ENCODE data around the gene NAT10.
A peak's percentile ranks its signal among the peaks of the same experiment; 100 is the strongest.
"Not testable (repeated sequence)": the region's sequence is repeated elsewhere in the genome, so short reads cannot be mapped to it uniquely, and the experiment has no call there.

The NAT10 gene

GRCh38 chr11:34105079-34105956, at the start of gene NAT10:
NAT10 (plus strand) TSS chr11:34105629; CDS start chr11:34108226, 2,597 bp downstream.
- peaks cover 4% of the 10 kb centered on the region for H3K36me3 ChIP-seq (ENCODE audit: control insufficient read depth, insufficient read depth, low read length)
- TF ChIP-seq CTCF (IDR thresholded peaks at IDR 0.05; ENCODE audit: insufficient read depth, low read length, poor library complexity, severe bottlenecking) = no peak
- H3K4me3 ChIP-seq (replicated peaks; ENCODE audit: low read depth, low read length) = peak within 1 kb of the TSS; percentile 96
- DNase-seq (ENCODE audit: extremely low read depth, insufficient read length) = peak; percentile 93
- no peaks in the 10 kb centered on the region for H3K27me3 ChIP-seq (replicated peaks; ENCODE audit: control insufficient read depth, insufficient read depth, low read length)

DNA sequence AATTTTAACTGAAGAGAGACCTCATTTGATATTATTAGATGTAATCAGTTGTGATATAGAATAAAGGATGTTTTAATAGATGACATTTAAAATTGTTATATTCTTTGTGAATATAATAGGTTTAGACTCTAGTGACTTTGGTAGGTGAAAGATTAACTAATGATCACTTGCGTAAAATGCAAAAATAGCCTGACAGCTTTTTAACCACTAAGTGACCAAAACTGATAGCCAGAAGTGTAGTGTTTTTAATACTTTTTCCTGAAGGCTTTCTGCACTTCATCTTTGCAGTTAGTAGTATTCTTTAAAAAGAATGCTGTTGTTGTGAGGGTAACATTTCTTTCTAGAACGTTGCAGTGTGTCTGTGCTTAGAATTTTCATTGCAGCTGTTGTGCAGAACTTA, 48.8 kb upstream of the NAT10 start:
- H3K36me3 ChIP-seq (ENCODE audit: control insufficient read depth, insufficient read depth, low read length) = peaks cover 3% of the 10 kb centered on the region
- no peak overlapping the region for H3K4me3 ChIP-seq (replicated peaks; ENCODE audit: low read depth, low read length)
- no peak for DNase-seq (ENCODE audit: extremely low read depth, insufficient read length)
- TF ChIP-seq CTCF (IDR thresholded peaks at IDR 0.05; ENCODE audit: insufficient read depth, low read length, poor library complexity, severe bottlenecking) = no peak
- no peaks in the 10 kb centered on the region for H3K27me3 ChIP-seq (replicated peaks; ENCODE audit: control insufficient read depth, insufficient read depth, low read length)

- DNase-seq (ENCODE audit: extremely low read depth, insufficient read length) = no peak
- Histone ChIP-seq H3K4me3 (replicated peaks; ENCODE audit: low read depth, low read length) (no peak overlapping the region), H3K36me3 (ENCODE audit: control insufficient read depth, insufficient read depth, low read length) (peaks cover 1% of the 10 kb centered on the region), H3K27me3 (replicated peaks; ENCODE audit: control insufficient read depth, insufficient read depth, low read length) (no peaks in the 10 kb centered on the region)
- no peak for TF ChIP-seq CTCF (IDR thresholded peaks at IDR 0.05; ENCODE audit: insufficient read depth, low read length, poor library complexity, severe bottlenecking)
Measured at GRCh38 chr11:34063061-34063795, 42.2 kb upstream of the NAT10 start.

DNA sequence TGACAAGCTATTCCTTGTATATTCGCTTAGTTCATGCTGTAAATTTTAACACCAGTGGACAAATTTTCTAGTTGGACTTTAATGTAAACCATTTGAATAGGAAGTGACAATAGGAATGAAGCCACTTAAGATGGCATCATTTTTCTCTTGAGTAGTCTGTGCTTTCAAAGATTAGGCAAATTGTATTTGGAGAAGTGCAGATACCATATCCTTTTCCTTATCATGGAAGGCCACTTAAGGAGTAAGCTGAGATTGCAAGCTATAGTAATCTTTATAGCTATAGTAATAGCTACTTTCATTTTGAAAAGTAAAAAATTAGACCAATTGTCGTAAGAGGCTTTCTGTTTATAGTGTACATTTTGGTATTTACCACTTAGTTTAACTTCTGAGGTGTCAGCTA, 41.1 kb upstream of the NAT10 start:
- Histone ChIP-seq H3K36me3 (ENCODE audit: control insufficient read depth, insufficient read depth, low read length) (peaks cover 1% of the 10 kb centered on the region), H3K27me3 (replicated peaks; ENCODE audit: control insufficient read depth, insufficient read depth, low read length) (no peaks in the 10 kb centered on the region), H3K4me3 (replicated peaks; ENCODE audit: low read depth, low read length) (no peak overlapping the region)
- TF ChIP-seq CTCF (IDR thresholded peaks at IDR 0.05; ENCODE audit: insufficient read depth, low read length, poor library complexity, severe bottlenecking) = no peak
- DNase-seq (ENCODE audit: extremely low read depth, insufficient read length) = no peak

GRCh38 chr11:34065505-34066203, 39.8 kb upstream of the NAT10 start:
- no peak for DNase-seq (ENCODE audit: extremely low read depth, insufficient read length)

DNA sequence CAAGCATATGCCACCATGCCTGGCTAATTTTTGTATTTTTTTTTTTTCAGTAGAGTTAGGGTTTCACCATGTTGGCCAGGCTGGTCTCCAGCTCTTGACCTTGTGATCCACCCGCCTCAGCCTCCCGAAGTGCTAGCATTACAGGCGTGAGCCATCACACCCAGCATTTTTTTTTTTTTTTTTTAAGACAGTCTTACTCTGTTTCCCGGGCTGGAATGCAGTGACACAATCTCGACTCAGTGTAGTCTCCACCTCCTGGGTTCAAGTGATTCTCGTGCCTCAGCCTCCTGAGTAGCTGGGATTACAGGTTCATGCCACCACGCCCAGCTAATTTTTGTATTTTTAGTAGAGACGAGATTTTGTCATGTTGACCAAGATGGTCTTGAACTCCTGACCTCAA, 38.7 kb upstream of the NAT10 start:
- not testable (repeated sequence) for H3K27me3 ChIP-seq (replicated peaks; ENCODE audit: control insufficient read depth, insufficient read depth, low read length); DNase-seq (ENCODE audit: extremely low read depth, insufficient read length); H3K36me3 ChIP-seq (ENCODE audit: control insufficient read depth, insufficient read depth, low read length); H3K4me3 ChIP-seq (replicated peaks; ENCODE audit: low read depth, low read length)

More at GRCh38 chr11:34065505-34066203, 39.8 kb upstream of the NAT10 start:
- no peak overlapping the region for H3K4me3 ChIP-seq (replicated peaks; ENCODE audit: low read depth, low read length)
- H3K27me3 ChIP-seq (replicated peaks; ENCODE audit: control insufficient read depth, insufficient read depth, low read length) = no peaks in the 10 kb centered on the region
- H3K36me3 ChIP-seq (ENCODE audit: control insufficient read depth, insufficient read depth, low read length) = peaks cover 1% of the 10 kb centered on the region
- TF ChIP-seq CTCF (IDR thresholded peaks at IDR 0.05; ENCODE audit: insufficient read depth, low read length, poor library complexity, severe bottlenecking) = no peak
